GM10248 (cell line): Measurements from ENCODE around the gene SDK2.

ENCODE experiments used
- CTCF ChIA-PET: fragments of 300-600 bp; sonication (Branson Sonifier 250); formaldehyde crosslinking; extraction: SDS; loops from one replicate; lab custom pipeline; 2021; ENCODE audit warnings: antibody characterized with exemption; lab: Yijun Ruan, JAX
- POLR2A ChIA-PET: fragments of 350-650 bp; sonication (Branson Sonifier 250); formaldehyde crosslinking; extraction: SDS; loops from one replicate; lab custom pipeline; 2020; ENCODE audit warnings: antibody characterized with exemption; lab: Yijun Ruan, JAX
- DNase-seq: peaks from one replicate; pipeline ENCODE4 v3.0.0; 2012; ENCODE audit errors: extremely low spot score
- CTCF ChIP-seq: IDR thresholded peaks from 2 replicates; pipeline ENCODE4 v1.5.1; 2012; ENCODE audit warnings: mild to moderate bottlenecking, low read depth; ENCODE audit errors: extremely low read depth, missing control alignments, control extremely low read depth

Gene SDK2

GRCh38 chr17:73411313-73411747, 232.9 kb downstream of the SDK2 start:
- CTCF ChIA-PET, result interaction anchor here (2.0 kb wide), 1 partner anchor 19 kb away, joined by 8 read pairs; no protein-coding TSS in a partner anchor
- no peak for TF ChIP-seq CTCF
- no peak for DNase-seq
- POLR2A ChIA-PET, result no interaction called here

- CTCF ChIA-PET, result interaction anchor here (1.6 to 2.0 kb wide), 2 partner anchors 20 to 24 kb away, joined by 4 to 8 read pairs; no protein-coding TSS in a partner anchor
- TF ChIP-seq CTCF, result no peak
- no peak for DNase-seq
- POLR2A ChIA-PET, result no interaction called here
These were observed 233.5 kb downstream of the SDK2 start for GRCh38 chr17:73410586-73411312.

- TF ChIP-seq CTCF, result no peak
- no peak for DNase-seq
- CTCF ChIA-PET, result interaction anchor here (1.1 kb wide), 1 partner anchor 25 kb away, joined by 3 read pairs; no protein-coding TSS in a partner anchor
- POLR2A ChIA-PET, result no interaction called here
These were observed 240.0 kb downstream of the SDK2 start for GRCh38 chr17:73404246-73404645.

- POLR2A ChIA-PET, result no interaction called here
- TF ChIP-seq CTCF, result no peak
- CTCF ChIA-PET, result interaction anchor here (1.0 kb wide), 1 partner anchor 21 kb away, joined by 3 read pairs; no protein-coding TSS in a partner anchor
- DNase-seq, result no peak
These were observed 241.8 kb downstream of the SDK2 start for GRCh38 chr17:73402466-73402865.

- TF ChIP-seq CTCF, result no peak
- ChIA-PET CTCF (no interaction called here), POLR2A (no interaction called here)
- DNase-seq, result no peak
These were observed 242.3 kb downstream of the SDK2 start for GRCh38 chr17:73401911-73402310.

- no peak for TF ChIP-seq CTCF
- POLR2A ChIA-PET, result no interaction called here
- no peak for DNase-seq
- CTCF ChIA-PET, result interaction anchor here (1.2 kb wide), 1 partner anchor 28 kb away, joined by 3 read pairs; no protein-coding TSS in a partner anchor
These were observed 243.2 kb downstream of the SDK2 start for GRCh38 chr17:73400915-73401545.
